Stimulated activated effector memory CD8-positive, alpha-beta T cell treated with anti-CD3 and anti-CD28 coated beads, Interleukin-12 subunit alpha, Interleukin-12 subunit beta, amount 100 ng/mL, for 72 hours (primary cell): ENCODE results near the gene ZNF600.
"Not testable (repeated sequence)": the region's sequence is repeated elsewhere in the genome, so short reads cannot be mapped to it uniquely, and the experiment has no call there.

Experiments
- ATAC-seq: fragments of 150-1000 bp; cut with Tn5 transposase; 2 replicates; pipeline ENCODE4 v1.10.0; 2021
- DNase-seq, 2 donors: peaks; one replicate each; pipeline ENCODE4 v3.0.0; 2021 to 2022; ENCODE audit warnings: low spot score in 2 of 2
- H3K27ac Mint-ChIP-seq: one replicate; pipeline ENCODE4 v1.8.0; 2022; ENCODE audit warnings: mild to moderate bottlenecking, mixed read lengths
- H3K36me3 Mint-ChIP-seq: one replicate; pipeline ENCODE4 v1.8.0; 2022; ENCODE audit warnings: mild to moderate bottlenecking, mixed read lengths
- H3K4me1 Mint-ChIP-seq: one replicate; pipeline ENCODE4 v1.8.0; 2022; ENCODE audit warnings: mixed read lengths
- H3K4me3 Mint-ChIP-seq: one replicate; pipeline ENCODE4 v1.8.0; 2022; ENCODE audit warnings: mild to moderate bottlenecking, mixed read lengths
- H3K9me3 Mint-ChIP-seq: one replicate; pipeline ENCODE4 v1.8.0; 2022; ENCODE audit warnings: mixed read lengths

ZNF600 gene

GRCh38 chr19:52786464-52787354 is at the start of gene ZNF600:
Gene ZNF600 (minus strand): TSS chr19:52786791. CDS start chr19:52778888, 7,903 bp downstream.
- DNase-seq (peak; percentile 77 to 82), ATAC-seq (peak; percentile 99)
- not testable (repeated sequence) for H3K9me3 Mint-ChIP-seq
- Mint-ChIP-seq H3K4me1 (peaks cover 50% of the 10 kb centered on the region), H3K27ac (peak within 1 kb of the TSS; percentile 64), H3K36me3 (peaks cover 38% of the 10 kb centered on the region), H3K4me3 (peak within 1 kb of the TSS; percentile 77)

GRCh38 chr19:52834289-52834688 is 47.7 kb upstream of the ZNF600 start:
- Mint-ChIP-seq H3K4me3 (peak overlapping the region; percentile 46), H3K27ac (peak overlapping the region; percentile 92), H3K4me1 (peaks cover 21% of the 10 kb centered on the region), H3K9me3 (peaks cover 21% of the 10 kb centered on the region)
- DNase-seq, ATAC-seq, H3K36me3 Mint-ChIP-seq: not testable (repeated sequence)

GRCh38 chr19:52833541-52833940 is 47.0 kb upstream of the ZNF600 start:
- Mint-ChIP-seq H3K27ac (peak overlapping the region; percentile 92), H3K9me3 (peaks cover 21% of the 10 kb centered on the region), H3K4me3 (peak overlapping the region; percentile 46), H3K4me1 (peaks cover 21% of the 10 kb centered on the region)
- not testable (repeated sequence) for DNase-seq, H3K36me3 Mint-ChIP-seq
- peak; percentile 85 for ATAC-seq

GRCh38 chr19:52829866-52830265 is 43.3 kb upstream of the ZNF600 start:
- not testable (repeated sequence) for H3K4me3 Mint-ChIP-seq, H3K9me3 Mint-ChIP-seq, DNase-seq, H3K27ac Mint-ChIP-seq, H3K36me3 Mint-ChIP-seq, ATAC-seq
- H3K4me1 Mint-ChIP-seq: peaks cover 21% of the 10 kb centered on the region

- DNase-seq (no peak), ATAC-seq (no peak)
- Mint-ChIP-seq H3K36me3 (peaks cover 3% of the 10 kb centered on the region), H3K27ac (no peak overlapping the region), H3K4me3 (no peak overlapping the region), H3K4me1 (peaks cover 3% of the 10 kb centered on the region), H3K9me3 (no peaks in the 10 kb centered on the region)
Observed at GRCh38 chr19:52825765-52826164, 39.2 kb upstream of the ZNF600 start.

- DNase-seq (no peak), ATAC-seq (no peak)
- no peaks in the 10 kb centered on the region for H3K9me3 Mint-ChIP-seq
- no peak overlapping the region for H3K4me3 Mint-ChIP-seq
- H3K36me3 Mint-ChIP-seq: peaks cover 11% of the 10 kb centered on the region
- peaks cover 11% of the 10 kb centered on the region for H3K4me1 Mint-ChIP-seq
- H3K27ac Mint-ChIP-seq: no peak overlapping the region
Observed at GRCh38 chr19:52823676-52824075, 37.1 kb upstream of the ZNF600 start.

GRCh38 chr19:52821204-52821960 is 34.8 kb upstream of the ZNF600 start, which contains the start of gene ZNF28:
Gene ZNF28 (minus strand): TSS chr19:52821633. CDS start chr19:52817958, 3,675 bp downstream.
- Mint-ChIP-seq H3K4me1 (peaks cover 19% of the 10 kb centered on the region), H3K4me3 (peak within 1 kb of the TSS; percentile 92), H3K27ac (peak within 1 kb of the TSS; percentile 93), H3K36me3 (peaks cover 34% of the 10 kb centered on the region)
- not testable (repeated sequence) for H3K9me3 Mint-ChIP-seq
- DNase-seq: peak; percentile 37 to 74
- peak; percentile 99 for ATAC-seq

GRCh38 chr19:52820472-52821203 is 34.0 kb upstream of the ZNF600 start:
- peaks cover 42% of the 10 kb centered on the region for H3K36me3 Mint-ChIP-seq
- peaks cover 19% of the 10 kb centered on the region for H3K4me1 Mint-ChIP-seq
- ATAC-seq (peak; percentile 57), DNase-seq (peak; percentile 8 to 56)
- H3K9me3 Mint-ChIP-seq: not testable (repeated sequence)
- peak overlapping the region; percentile 93 for H3K27ac Mint-ChIP-seq
- peak overlapping the region; percentile 92 for H3K4me3 Mint-ChIP-seq

- H3K4me1 Mint-ChIP-seq: no peaks in the 10 kb centered on the region
- DNase-seq (no peak), ATAC-seq (no peak)
- peaks cover 81% of the 10 kb centered on the region for H3K36me3 Mint-ChIP-seq
- H3K4me3 Mint-ChIP-seq: no peak overlapping the region
- no peak overlapping the region for H3K27ac Mint-ChIP-seq
- H3K9me3 Mint-ChIP-seq: peaks cover 4% of the 10 kb centered on the region
Observed at GRCh38 chr19:52809801-52810200, 23.2 kb upstream of the ZNF600 start.

- peaks cover 53% of the 10 kb centered on the region for H3K36me3 Mint-ChIP-seq
Observed at GRCh38 chr19:52799950-52800640, 13.5 kb upstream of the ZNF600 start.

GRCh38 chr19:52789440-52789839 is 2.8 kb upstream of the ZNF600 start:
- Mint-ChIP-seq H3K36me3 (peaks cover 16% of the 10 kb centered on the region), H3K4me1 (peaks cover 33% of the 10 kb centered on the region), H3K9me3 (peaks cover 4% of the 10 kb centered on the region), H3K4me3 (no peak overlapping the region), H3K27ac (no peak overlapping the region)
- ATAC-seq (no peak), DNase-seq (no peak)

More at GRCh38 chr19:52799950-52800640, 13.5 kb upstream of the ZNF600 start:
- not testable (repeated sequence) for ATAC-seq, H3K27ac Mint-ChIP-seq, H3K4me1 Mint-ChIP-seq, DNase-seq, H3K4me3 Mint-ChIP-seq
- H3K9me3 Mint-ChIP-seq: peaks cover 35% of the 10 kb centered on the region

- Mint-ChIP-seq H3K36me3 (peaks cover 45% of the 10 kb centered on the region), H3K4me1 (peaks cover 48% of the 10 kb centered on the region), H3K27ac (peak overlapping the region; percentile 64), H3K9me3 (no peaks in the 10 kb centered on the region), H3K4me3 (peak overlapping the region; percentile 77)
- peak; percentile 37 for ATAC-seq
- DNase-seq: no peak
Observed at GRCh38 chr19:52786078-52786463, 520 bp downstream of the ZNF600 start.

GRCh38 chr19:52785506-52785905 is 1.1 kb downstream of the ZNF600 start:
- Mint-ChIP-seq H3K4me1 (peaks cover 51% of the 10 kb centered on the region), H3K9me3 (no peaks in the 10 kb centered on the region)

GRCh38 chr19:52782864-52783263 is 3.7 kb downstream of the ZNF600 start:
- H3K9me3 Mint-ChIP-seq, ATAC-seq, DNase-seq, H3K27ac Mint-ChIP-seq, H3K4me3 Mint-ChIP-seq: not testable (repeated sequence)
- Mint-ChIP-seq H3K36me3 (peaks cover 77% of the 10 kb centered on the region), H3K4me1 (peaks cover 75% of the 10 kb centered on the region)

More at GRCh38 chr19:52785506-52785905, 1.1 kb downstream of the ZNF600 start:
- DNase-seq (no peak), ATAC-seq (no peak)
- Mint-ChIP-seq H3K27ac (peak overlapping the region; percentile 64), H3K36me3 (peaks cover 50% of the 10 kb centered on the region), H3K4me3 (peak overlapping the region; percentile 77)
